DOHH2 (cell line): ENCODE measurements around the gene ERRFI1.

Experiments
- H3F3A ChIP-seq: fragments of 200-600 bp; sonication (generic), shearing (Covaris generic); 2 replicates; pipeline ENCODE4 v1.6.0; 2016; ENCODE audit warnings: antibody characterized with exemption, mild to moderate bottlenecking; ENCODE audit not compliant: control insufficient read depth, insufficient read depth
- H3K27ac ChIP-seq: fragments of 200-600 bp; sonication (generic); 2 replicates; pipeline ENCODE4 v1.5.1; 2014; ENCODE audit warnings: low read depth, mild to moderate bottlenecking, low read length, moderate library complexity
- H3K27me3 ChIP-seq: fragments of 200-600 bp; sonication (generic); 2 replicates; pipeline ENCODE4 v1.6.1; 2014; ENCODE audit warnings: mild to moderate bottlenecking, low read length, mixed read lengths; ENCODE audit not compliant: control insufficient read depth
- H3K36me3 ChIP-seq: fragments of 200-600 bp; sonication (generic); 2 replicates; pipeline ENCODE4 v1.6.1; 2014; ENCODE audit warnings: mild to moderate bottlenecking, low read length, moderate library complexity, mixed read lengths; ENCODE audit not compliant: control insufficient read depth
- H3K4me1 ChIP-seq: fragments of 200-600 bp; sonication (generic); 2 replicates; pipeline ENCODE4 v1.6.1; 2014; ENCODE audit warnings: mild to moderate bottlenecking, low read length, mixed read lengths; ENCODE audit not compliant: control insufficient read depth
- H3K4me2 ChIP-seq: fragments of 200-600 bp; sonication (generic); 2 replicates; pipeline ENCODE4 v1.6.0; 2014; ENCODE audit warnings: mild to moderate bottlenecking, low read length, moderate library complexity
- H3K4me3 ChIP-seq: fragments of 200-600 bp; sonication (generic); 2 replicates; pipeline ENCODE4 v1.5.1; 2014; ENCODE audit warnings: mild to moderate bottlenecking, low read length, mixed read lengths
- H3K79me2 ChIP-seq: fragments of 200-600 bp; sonication (generic); 2 replicates; pipeline ENCODE4 v1.6.1; 2014; ENCODE audit warnings: mild to moderate bottlenecking, low read length, mixed read lengths; ENCODE audit not compliant: control insufficient read depth
- H3K9me2 ChIP-seq: fragments of 200-600 bp; sonication (generic); replicated peaks from 2 replicates; pipeline ENCODE4 v1.6.1; 2014; ENCODE audit warnings: mild to moderate bottlenecking, low read length, mixed read lengths; ENCODE audit not compliant: control insufficient read depth
- H3K9me3 ChIP-seq: fragments of 200-600 bp; sonication (generic); 2 replicates; pipeline ENCODE4 v1.6.1; 2014; ENCODE audit warnings: antibody characterized with exemption, low read length, mixed read lengths; ENCODE audit not compliant: control insufficient read depth, insufficient read depth
- H4K20me1 ChIP-seq: fragments of 200-600 bp; sonication (generic); 2 replicates; pipeline ENCODE4 v1.6.0; 2014; ENCODE audit warnings: low read depth, mild to moderate bottlenecking, antibody characterized with exemption, low read length, moderate library complexity; ENCODE audit not compliant: control insufficient read depth, insufficient read depth
- EZH2phosphoT487 ChIP-seq: fragments of 200-600 bp; sonication (generic); IDR thresholded peaks from 2 replicates; pipeline ENCODE4 v1.6.1; 2017; ENCODE audit warnings: borderline replicate concordance, mild to moderate bottlenecking, antibody characterized with exemption, low read length, moderate library complexity, mixed read lengths
- TF ChIP-seq, protein P1 (sequence below): fragments of 200-600 bp; sonication (generic); IDR thresholded peaks from one replicate; pipeline ENCODE4 v1.5.1; 2014; ENCODE audit warnings: antibody characterized with exemption, mild to moderate bottlenecking, low read depth, low read length; ENCODE audit not compliant: poor library complexity, severe bottlenecking

Gene ERRFI1

DNA sequence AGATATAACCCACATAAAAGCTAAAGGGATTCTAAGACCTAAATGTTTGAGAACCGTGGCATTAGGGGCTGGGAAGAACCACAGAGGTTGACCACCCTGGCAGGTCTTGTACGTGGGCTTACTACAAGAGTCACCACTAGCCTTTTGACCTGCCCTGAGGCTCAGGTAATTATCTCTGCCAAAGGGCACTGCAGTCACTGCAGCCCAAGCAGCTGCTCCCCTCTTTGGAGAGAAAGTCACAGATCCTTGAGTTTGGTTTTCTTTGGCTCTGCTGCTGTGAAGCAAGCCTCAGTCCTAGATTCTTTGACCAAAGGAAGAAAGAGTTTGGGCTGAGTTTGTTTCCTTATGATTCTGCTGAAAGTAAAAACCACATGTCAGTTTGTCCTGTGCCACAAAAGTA is 53.0 kb downstream of the ERRFI1 start:
- Histone ChIP-seq H3K79me2 (peaks cover 35% of the 10 kb centered on the region), H3F3A (0 out of 2 replicates have a peak, but pooled peaks cover 3% of the 10 kb centered on the region), H3K36me3 (peaks cover 65% of the 10 kb centered on the region)

DNA sequence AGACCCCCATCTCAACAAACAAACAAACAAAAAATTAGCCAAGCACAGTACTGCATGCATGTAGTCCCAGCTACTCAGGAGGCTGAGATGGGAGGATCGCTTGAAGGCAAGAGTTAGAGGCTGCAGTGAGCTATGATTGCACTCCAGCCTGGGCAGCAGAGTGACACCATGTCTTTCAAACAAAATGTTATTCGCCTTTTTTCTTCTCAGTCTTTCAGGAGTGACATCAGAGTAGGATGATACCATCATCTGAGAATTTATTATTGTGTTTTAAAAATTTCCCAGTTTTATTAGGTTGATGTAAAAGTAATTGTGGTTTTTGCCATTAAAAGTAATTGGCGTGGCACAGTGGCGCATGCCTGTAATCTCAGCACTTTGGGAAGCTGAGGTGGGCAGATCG is 53.8 kb downstream of the ERRFI1 start:
- H4K20me1 ChIP-seq, result no peaks in the 10 kb centered on the region
- H3K36me3 ChIP-seq, result peaks cover 68% of the 10 kb centered on the region
- H3K27me3 ChIP-seq, result no peaks in the 10 kb centered on the region
- H3K27ac ChIP-seq, result no peak overlapping the region
- no peak overlapping the region for H3K4me3 ChIP-seq
- no peaks in the 10 kb centered on the region for H3K9me2 ChIP-seq
- TF ChIP-seq, protein P1, sequence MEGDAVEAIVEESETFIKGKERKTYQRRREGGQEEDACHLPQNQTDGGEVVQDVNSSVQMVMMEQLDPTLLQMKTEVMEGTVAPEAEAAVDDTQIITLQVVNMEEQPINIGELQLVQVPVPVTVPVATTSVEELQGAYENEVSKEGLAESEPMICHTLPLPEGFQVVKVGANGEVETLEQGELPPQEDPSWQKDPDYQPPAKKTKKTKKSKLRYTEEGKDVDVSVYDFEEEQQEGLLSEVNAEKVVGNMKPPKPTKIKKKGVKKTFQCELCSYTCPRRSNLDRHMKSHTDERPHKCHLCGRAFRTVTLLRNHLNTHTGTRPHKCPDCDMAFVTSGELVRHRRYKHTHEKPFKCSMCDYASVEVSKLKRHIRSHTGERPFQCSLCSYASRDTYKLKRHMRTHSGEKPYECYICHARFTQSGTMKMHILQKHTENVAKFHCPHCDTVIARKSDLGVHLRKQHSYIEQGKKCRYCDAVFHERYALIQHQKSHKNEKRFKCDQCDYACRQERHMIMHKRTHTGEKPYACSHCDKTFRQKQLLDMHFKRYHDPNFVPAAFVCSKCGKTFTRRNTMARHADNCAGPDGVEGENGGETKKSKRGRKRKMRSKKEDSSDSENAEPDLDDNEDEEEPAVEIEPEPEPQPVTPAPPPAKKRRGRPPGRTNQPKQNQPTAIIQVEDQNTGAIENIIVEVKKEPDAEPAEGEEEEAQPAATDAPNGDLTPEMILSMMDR, result no peak
- no peak for TF ChIP-seq EZH2phosphoT487
- H3K79me2 ChIP-seq, result peaks cover 43% of the 10 kb centered on the region
- H3K9me3 ChIP-seq, result no peaks in the 10 kb centered on the region
- no peak overlapping the region for H3K4me2 ChIP-seq
- H3F3A ChIP-seq, result 0 out of 2 replicates have a peak, but pooled peaks cover 3% of the 10 kb centered on the region
- H3K4me1 ChIP-seq, result peaks cover 3% of the 10 kb centered on the region

More for the DNA sequence above, 53.0 kb downstream of the ERRFI1 start:
- no peaks in the 10 kb centered on the region for H3K4me1 ChIP-seq
- no peak overlapping the region for H3K4me3 ChIP-seq
- H4K20me1 ChIP-seq, result no peaks in the 10 kb centered on the region
- no peak overlapping the region for H3K4me2 ChIP-seq
- TF ChIP-seq, protein P1, result no peak
- TF ChIP-seq EZH2phosphoT487, result no peak
- no peaks in the 10 kb centered on the region for H3K9me2 ChIP-seq
- H3K27ac ChIP-seq, result no peak overlapping the region
- H3K27me3 ChIP-seq, result no peaks in the 10 kb centered on the region
- H3K9me3 ChIP-seq, result no peaks in the 10 kb centered on the region

DNA sequence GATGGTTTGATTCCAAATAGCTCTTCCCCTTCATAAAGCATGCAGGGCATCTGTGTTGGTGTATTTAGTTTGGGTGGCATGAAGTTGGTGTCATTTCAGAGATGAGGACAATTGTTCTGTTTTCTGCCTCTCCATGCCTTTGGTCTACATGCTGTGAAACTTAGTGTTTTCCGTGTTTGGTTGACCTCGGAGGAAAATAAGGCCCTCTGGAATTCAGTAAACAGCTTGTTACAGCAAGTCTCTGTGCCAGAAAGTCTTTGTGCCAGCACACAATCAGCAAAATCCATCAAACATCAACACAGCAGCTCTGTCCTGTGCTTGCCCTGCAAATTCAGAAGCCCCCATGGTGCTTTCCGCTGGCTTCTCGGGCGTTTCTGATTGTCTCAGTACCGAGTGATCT is 55.1 kb downstream of the ERRFI1 start:
- H3K36me3 ChIP-seq, result peaks cover 70% of the 10 kb centered on the region

More for the DNA sequence above, 55.1 kb downstream of the ERRFI1 start:
- TF ChIP-seq, protein P1, result no peak
- TF ChIP-seq EZH2phosphoT487, result no peak
- Histone ChIP-seq H3K79me2 (peaks cover 52% of the 10 kb centered on the region), H4K20me1 (no peaks in the 10 kb centered on the region; the same call in 1 of the 2 replicates), H3F3A (no peaks in the 10 kb centered on the region), H3K27ac (no peak overlapping the region), H3K4me1 (peaks cover 11% of the 10 kb centered on the region), H3K4me3 (no peak overlapping the region), H3K9me3 (no peaks in the 10 kb centered on the region), H3K27me3 (no peaks in the 10 kb centered on the region), H3K4me2 (no peak overlapping the region), H3K9me2 (no peaks in the 10 kb centered on the region)
